Mesenchymal stem cell (in vitro differentiated cells and primary cell): ENCODE results near the gene NFXL1.
A peak's percentile ranks its signal among the peaks of the same experiment; 100 is the strongest.
"Not testable (repeated sequence)": the region's sequence is repeated elsewhere in the genome, so short reads cannot be mapped to it uniquely, and the experiment has no call there.

ENCODE experiments used
- DNase-seq: peaks from one replicate; pipeline ENCODE4 v3.0.0-alpha.2; 2013
- H2AFZ ChIP-seq: one replicate; pipeline ENCODE4 v1.6.1; 2013; ENCODE audit warnings: low read depth, mild to moderate bottlenecking, control low read depth, inconsistent platforms, low read length, moderate library complexity
- H2AK5ac ChIP-seq: 2 replicates; pipeline ENCODE4 v1.6.1; 2013; ENCODE audit warnings: low read length, moderate library complexity, mild to moderate bottlenecking, inconsistent platforms; ENCODE audit not compliant: severe bottlenecking
- H2BK120ac ChIP-seq: one replicate; pipeline ENCODE4 v1.6.1; 2013; ENCODE audit warnings: low read depth, mild to moderate bottlenecking, inconsistent platforms, low read length, moderate library complexity
- H2BK12ac ChIP-seq, 2 experiments: one replicate each; pipeline ENCODE4 v1.6.1; 2013; ENCODE audit warnings: inconsistent platforms in 2 of 2, low read length in 2 of 2, mild to moderate bottlenecking in 2 of 2, moderate library complexity in 2 of 2, control low read depth in 1 of 2
- H2BK15ac ChIP-seq: one replicate; pipeline ENCODE4 v1.6.1; 2013; ENCODE audit warnings: mild to moderate bottlenecking, low read depth, inconsistent platforms; ENCODE audit not compliant: poor library complexity, severe bottlenecking
- H2BK5ac ChIP-seq: 2 replicates; pipeline ENCODE4 v1.6.1; 2013; ENCODE audit warnings: low read depth, mild to moderate bottlenecking, low read length, control low read depth, inconsistent platforms; ENCODE audit not compliant: poor library complexity, severe bottlenecking
- H3K14ac ChIP-seq, 2 experiments: one replicate each; pipeline ENCODE4 v1.6.1; 2013; ENCODE audit warnings: inconsistent platforms in 2 of 2, low read length in 2 of 2, control low read depth in 1 of 2, mild to moderate bottlenecking in 1 of 2, moderate library complexity in 1 of 2
- H3K18ac ChIP-seq, 2 experiments: one replicate each; pipeline ENCODE4 v1.6.1; 2013; ENCODE audit warnings: inconsistent platforms in 2 of 2, low read length in 2 of 2, control low read depth in 1 of 2, low read depth in 1 of 2, mild to moderate bottlenecking in 1 of 2
- H3K23ac ChIP-seq, 2 experiments: one replicate each; pipeline ENCODE4 v1.6.1; 2013; ENCODE audit warnings: inconsistent platforms in 2 of 2, low read length in 2 of 2, mild to moderate bottlenecking in 2 of 2, moderate library complexity in 2 of 2, control low read depth in 1 of 2
- H3K27ac ChIP-seq: 2 replicates; pipeline ENCODE4 v1.5.1; 2013; ENCODE audit warnings: mild to moderate bottlenecking, moderate library complexity, low read length, control low read depth, inconsistent platforms; ENCODE audit not compliant: poor library complexity, severe bottlenecking
- H3K27me3 ChIP-seq, 2 experiments: 2 replicates each; pipeline versions ENCODE4 v1.6.1 to v1.7.0; 2013; ENCODE audit warnings: low read length in 2 of 2, mild to moderate bottlenecking in 2 of 2, moderate library complexity in 2 of 2, control low read depth in 1 of 2, inconsistent platforms in 1 of 2; ENCODE audit not compliant: control insufficient read depth in 1 of 2, insufficient read depth in 1 of 2
- H3K36me3 ChIP-seq, 2 experiments: 2 replicates each; pipeline versions ENCODE4 v1.6.1 to v1.7.0; 2013; ENCODE audit warnings: low read length in 2 of 2, control low read depth in 1 of 2, inconsistent platforms in 1 of 2, low read depth in 1 of 2, mild to moderate bottlenecking in 1 of 2; ENCODE audit not compliant: insufficient read depth in 2 of 2, control insufficient read depth in 1 of 2
- H3K4ac ChIP-seq, 2 experiments: one replicate each; pipeline ENCODE4 v1.6.1; 2013; ENCODE audit warnings: inconsistent platforms in 2 of 2, low read length in 2 of 2, mild to moderate bottlenecking in 2 of 2, moderate library complexity in 2 of 2, control low read depth in 1 of 2, low read depth in 1 of 2
- H3K4me1 ChIP-seq: 2 replicates; pipeline ENCODE4 v1.6.1; 2013; ENCODE audit warnings: low read depth, low read length, control low read depth; ENCODE audit not compliant: control insufficient read depth, insufficient read depth
- H3K4me2 ChIP-seq: 2 replicates; pipeline ENCODE4 v1.6.1; 2013; ENCODE audit warnings: low read length, mild to moderate bottlenecking, inconsistent platforms; ENCODE audit not compliant: poor library complexity, severe bottlenecking
- H3K4me3 ChIP-seq, 2 experiments: 2 replicates each; pipeline versions ENCODE4 v1.5.1 to v1.7.0; 2013; ENCODE audit warnings: low read length in 2 of 2, mild to moderate bottlenecking in 2 of 2, control low read depth in 1 of 2, low read depth in 1 of 2; ENCODE audit not compliant: insufficient read depth in 1 of 2
- H3K79me1 ChIP-seq: replicated peaks from 2 replicates; pipeline ENCODE4 v1.6.1; 2013; ENCODE audit warnings: mild to moderate bottlenecking, control low read depth, low read length, inconsistent platforms; ENCODE audit not compliant: poor library complexity, severe bottlenecking
- H3K9ac ChIP-seq: 2 replicates; pipeline ENCODE4 v1.7.0; 2013; ENCODE audit warnings: mild to moderate bottlenecking, low read length, moderate library complexity
- H3K9me3 ChIP-seq: 2 replicates; pipeline ENCODE4 v1.7.0; 2013; ENCODE audit warnings: mild to moderate bottlenecking, low read length; ENCODE audit not compliant: control insufficient read depth
- H4K8ac ChIP-seq: one replicate; pipeline ENCODE4 v1.6.1; 2013; ENCODE audit warnings: inconsistent platforms, mild to moderate bottlenecking, low read length, moderate library complexity
- H4K91ac ChIP-seq: one replicate; pipeline ENCODE4 v1.6.1; 2013; ENCODE audit warnings: mild to moderate bottlenecking, low read length, inconsistent platforms
- WGBS: methylation state at CpG from one replicate; pipeline ENCODE4 v1.1.7; 2013; ENCODE audit warnings: mixed read lengths; 5-methylcytosine and 5-hydroxymethylcytosine counted together

Gene NFXL1

DNA sequence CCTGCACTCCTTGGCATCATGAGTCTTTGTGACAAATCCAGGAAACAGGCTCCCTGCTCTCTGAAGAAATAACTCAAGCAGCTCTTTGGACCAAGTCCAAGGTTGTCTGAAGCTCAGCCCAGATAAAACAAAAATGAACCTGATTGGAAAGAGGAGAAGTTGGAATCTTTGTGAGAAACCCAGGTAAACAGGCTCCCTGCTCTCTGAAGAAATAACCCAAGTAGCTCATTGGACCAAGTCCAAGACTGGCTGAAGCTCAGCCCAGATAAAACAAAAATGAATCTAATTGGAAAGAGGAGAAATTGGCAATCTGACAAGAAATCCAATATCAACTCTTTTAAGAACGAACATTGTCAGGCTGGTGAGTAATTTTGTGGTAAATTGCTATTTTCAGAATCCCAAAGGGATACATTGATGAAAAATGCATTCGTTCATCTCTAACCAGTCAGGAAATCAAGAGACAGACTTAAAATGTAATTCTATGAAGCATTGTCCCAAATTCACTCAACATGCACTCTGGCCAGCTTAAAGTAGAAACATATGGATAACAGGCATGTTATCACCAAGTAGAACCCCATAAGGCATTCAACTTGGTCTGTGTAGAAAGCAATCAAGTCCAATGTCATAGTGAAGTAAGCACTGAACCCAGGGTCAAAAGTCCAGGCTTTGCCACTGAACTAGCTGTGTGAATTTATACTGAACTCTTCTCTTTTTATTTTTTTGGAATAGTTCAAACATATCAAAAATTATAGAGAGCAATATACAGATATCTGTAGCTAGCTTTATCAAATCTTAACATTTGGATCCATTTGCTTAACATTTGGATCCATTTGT, 16.8 kb upstream of the NFXL1 start:
- Histone ChIP-seq H3K14ac (no peak overlapping the region), H3K4me2 (no peak overlapping the region), H3K4me3 (no peak overlapping the region), H3K9ac (no peak overlapping the region), H2AFZ (no peak overlapping the region), H3K27me3 (peaks cover 0 to 43% of the 10 kb centered on the region in 2 experiments), H2BK15ac (no peak overlapping the region), H3K79me1 (no peaks in the 10 kb centered on the region), H3K4ac (no peak overlapping the region), H4K91ac (no peak overlapping the region), H3K27ac (no peak overlapping the region), H3K36me3 (no peaks in the 10 kb centered on the region), H2BK5ac (no peak overlapping the region), H3K4me1 (peaks cover 3% of the 10 kb centered on the region), H2BK12ac (no peak overlapping the region), H2BK120ac (no peak overlapping the region), H4K8ac (no peak overlapping the region), H3K9me3 (no peaks in the 10 kb centered on the region), H3K23ac (no peak overlapping the region), H2AK5ac (no peak overlapping the region), H3K18ac (no peak overlapping the region)
- DNase-seq: no peak
- no CpG with 5 or more reads among the region's 2 CpGs for WGBS

DNA sequence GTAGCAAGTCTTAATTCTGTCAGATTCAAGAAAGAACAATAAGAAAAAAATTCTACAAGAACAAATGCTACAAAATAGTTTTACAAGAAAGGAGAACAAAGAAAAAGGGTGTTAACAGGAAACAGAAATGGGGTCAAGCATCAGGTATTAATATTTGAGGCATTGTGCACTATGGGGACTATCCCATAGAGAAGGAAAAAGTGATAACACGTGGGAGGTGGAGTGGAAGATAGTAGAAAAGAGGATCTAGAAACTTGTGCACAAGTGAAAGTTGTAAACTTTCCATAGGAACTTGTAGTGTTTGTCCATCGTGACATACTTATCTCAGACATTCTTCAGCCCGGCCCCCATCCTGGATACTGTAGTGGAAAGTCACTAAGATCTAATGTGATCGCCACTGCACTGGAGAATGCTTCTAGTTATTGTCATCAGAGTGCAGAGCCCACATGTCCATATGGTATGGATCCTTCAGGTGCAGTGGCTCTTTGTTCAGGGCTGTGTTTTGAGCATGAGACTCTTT, 15.4 kb upstream of the NFXL1 start:
- 87% methylated on average over 4 of the region's 4 CpGs for WGBS
- DNase-seq: no peak
- no peak overlapping the region for H3K9ac ChIP-seq
- H3K4me2 ChIP-seq: no peak overlapping the region
- H2BK15ac ChIP-seq: no peak overlapping the region
- no peaks in the 10 kb centered on the region for H3K9me3 ChIP-seq
- no peak overlapping the region for H3K18ac ChIP-seq
- peaks cover 0 to 35% of the 10 kb centered on the region in 2 experiments for H3K27me3 ChIP-seq
- no peaks in the 10 kb centered on the region for H3K79me1 ChIP-seq
- H2BK5ac ChIP-seq: no peak overlapping the region
- no peak overlapping the region for H2AK5ac ChIP-seq
- H3K23ac ChIP-seq: no peak overlapping the region
- H2AFZ ChIP-seq: no peak overlapping the region
- H2BK12ac ChIP-seq: no peak overlapping the region
- H3K27ac ChIP-seq: no peak overlapping the region
- no peak overlapping the region for H4K91ac ChIP-seq
- no peak overlapping the region for H2BK120ac ChIP-seq
- no peak overlapping the region for H3K4me3 ChIP-seq
- no peak overlapping the region for H3K14ac ChIP-seq
- H3K4ac ChIP-seq: no peak overlapping the region
- peaks cover 3% of the 10 kb centered on the region for H3K4me1 ChIP-seq
- H4K8ac ChIP-seq: no peak overlapping the region
- H3K36me3 ChIP-seq: no peaks in the 10 kb centered on the region

DNA sequence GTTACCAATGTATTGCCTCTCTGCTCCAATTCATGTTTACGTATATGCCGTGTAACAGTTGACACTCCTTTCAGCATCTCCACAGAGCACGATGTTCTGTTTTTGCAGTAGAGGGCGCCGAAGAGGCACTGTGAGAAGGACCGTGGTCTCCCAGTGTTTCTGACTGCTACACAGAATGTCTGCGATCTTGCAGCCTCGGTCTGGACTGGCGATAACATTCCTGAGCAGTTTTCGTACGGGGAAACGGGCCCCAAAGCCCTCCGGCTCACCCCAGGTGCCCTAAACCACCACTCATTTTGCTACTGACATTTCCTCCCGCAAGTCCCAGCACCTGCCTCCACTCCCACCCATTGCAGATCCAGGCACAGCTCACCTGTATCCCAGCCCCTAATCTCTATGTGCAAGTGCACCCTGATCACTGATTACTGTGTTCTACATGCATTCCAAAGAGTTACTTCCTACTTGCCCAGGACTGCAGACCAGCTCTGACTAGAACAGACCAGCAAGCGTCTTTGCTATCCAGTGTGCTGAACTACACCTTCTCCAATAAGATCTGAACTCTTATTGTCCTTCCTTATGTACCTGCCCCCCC, 12.4 kb upstream of the NFXL1 start:
- no peak overlapping the region for H2BK5ac ChIP-seq
- H3K27ac ChIP-seq: no peak overlapping the region
- peak; percentile 61 for DNase-seq
- no peak overlapping the region for H4K8ac ChIP-seq
- peak overlapping the region in 1 of 2 experiments; percentile 49 for H3K4me3 ChIP-seq
- H2BK15ac ChIP-seq: no peak overlapping the region
- no peak overlapping the region for H3K18ac ChIP-seq
- no peak overlapping the region for H3K4ac ChIP-seq
- H4K91ac ChIP-seq: no peak overlapping the region
- no peak overlapping the region for H2AFZ ChIP-seq
- no peak overlapping the region for H2BK12ac ChIP-seq
- peak overlapping the region; percentile 77 for H3K4me2 ChIP-seq
- H3K79me1 ChIP-seq: no peaks in the 10 kb centered on the region
- WGBS: 20% methylated on average over 15 of the region's 15 CpGs
- peaks cover 0 to 40% of the 10 kb centered on the region in 2 experiments for H3K27me3 ChIP-seq
- no peak overlapping the region for H2BK120ac ChIP-seq
- H2AK5ac ChIP-seq: no peak overlapping the region
- no peaks in the 10 kb centered on the region for H3K36me3 ChIP-seq
- H3K14ac ChIP-seq: peak overlapping the region in 1 of 2 experiments; percentile 26
- no peaks in the 10 kb centered on the region for H3K9me3 ChIP-seq
- no peak overlapping the region for H3K23ac ChIP-seq
- H3K4me1 ChIP-seq: peaks cover 3% of the 10 kb centered on the region
- H3K9ac ChIP-seq: no peak overlapping the region

DNA sequence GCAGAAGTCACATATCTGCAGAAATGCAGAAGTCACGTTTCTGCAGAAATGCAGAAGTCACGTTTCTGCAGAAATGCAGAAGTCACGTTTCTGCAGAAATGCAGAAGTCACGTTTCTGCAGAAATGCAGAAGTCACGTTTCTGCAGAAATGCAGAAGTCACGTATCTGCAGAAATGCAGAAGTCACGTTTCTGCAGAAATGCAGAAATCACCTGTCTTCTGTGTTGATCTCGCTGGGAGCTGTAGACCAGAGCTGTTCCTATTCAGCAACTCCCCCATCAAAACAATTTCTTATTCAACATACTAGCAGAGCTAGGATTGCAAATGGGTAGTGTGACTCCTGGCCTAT, 8.9 kb upstream of the NFXL1 start:
- not testable (repeated sequence) for H3K4me1 ChIP-seq, H2AK5ac ChIP-seq

More for the DNA sequence above, 8.9 kb upstream of the NFXL1 start:
- not testable (repeated sequence) for H3K14ac ChIP-seq, H2AFZ ChIP-seq, H3K27ac ChIP-seq, H3K4me2 ChIP-seq, H3K4me3 ChIP-seq, H2BK15ac ChIP-seq, H3K9ac ChIP-seq, H3K79me1 ChIP-seq, H2BK5ac ChIP-seq, H3K36me3 ChIP-seq, H4K8ac ChIP-seq, H3K9me3 ChIP-seq, H2BK120ac ChIP-seq, H4K91ac ChIP-seq, H3K18ac ChIP-seq, H3K4ac ChIP-seq, DNase-seq, H3K23ac ChIP-seq, H2BK12ac ChIP-seq
- peaks cover 0 to 25% of the 10 kb centered on the region in 2 experiments for H3K27me3 ChIP-seq
- WGBS: 93% methylated on average over 7 of the region's 8 CpGs
